Measurements from ENCODE around the gene S100A3. TPM values are rescaled to one million over a fixed set of nuclear protein-coding genes. Genes with fewer than 3 reads are reported as not detected.

Gene S100A3
- total and polyA plus RNA-seq, 4 donors = not detected

DNA sequence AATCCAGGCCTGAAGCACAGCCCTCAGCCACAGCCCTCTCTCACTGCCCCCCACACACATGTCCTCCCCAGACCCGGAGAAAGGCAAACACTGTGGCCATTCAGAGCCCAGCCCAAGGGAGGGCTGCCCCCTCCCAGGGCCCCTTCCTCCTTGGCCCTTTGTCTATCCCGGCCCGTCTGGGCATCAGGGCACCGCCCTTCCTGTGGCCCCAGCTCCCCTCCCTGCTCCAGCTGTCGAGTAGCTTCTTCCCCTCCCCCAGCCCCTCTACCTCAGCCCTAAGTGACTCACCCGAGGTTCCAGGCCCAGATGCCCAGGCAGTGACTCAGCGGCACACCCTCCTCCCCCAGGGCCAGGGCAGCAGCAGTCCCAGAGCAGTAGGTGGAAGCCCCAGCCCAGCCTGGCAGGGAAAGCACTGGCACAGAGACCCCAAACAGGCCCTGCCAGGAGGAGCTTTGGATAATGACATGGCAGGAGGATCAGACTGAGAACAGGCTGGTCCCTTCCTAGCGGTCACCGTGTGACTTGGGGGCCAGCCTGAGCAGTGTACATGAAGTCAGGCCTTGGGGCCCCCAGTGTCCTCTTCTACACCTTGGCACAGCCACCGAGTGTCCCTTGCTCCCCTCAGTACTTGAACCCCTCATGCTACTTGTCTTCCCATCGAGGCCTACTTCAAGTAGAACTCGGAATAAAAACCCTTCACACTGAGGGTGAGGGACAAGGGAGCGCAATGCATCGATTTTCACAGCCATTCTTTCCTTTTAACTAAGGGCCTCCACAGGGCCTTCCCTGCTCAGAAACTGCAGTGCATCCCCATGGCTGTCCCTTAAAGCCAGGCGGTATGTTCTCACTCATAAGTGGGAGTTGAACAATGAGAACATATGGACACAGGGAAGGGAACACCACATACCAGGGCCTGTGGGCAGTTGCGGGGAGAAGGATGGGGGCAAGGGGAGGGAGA, 17.6 kb upstream of the S100A3 start:
- Histone ChIP-seq H3K9me3 (ENCODE audit: control insufficient read depth in 4 of 4, low read length in 3 of 4) (no peaks in the 10 kb centered on the region), H3K27ac (ENCODE audit: low read depth in 1 of 2, low read length in 2 of 2) (peak overlapping the region in 1 of 2 donors; percentile 68), H3K36me3 (ENCODE audit: control insufficient read depth in 4 of 4, insufficient read depth in 3 of 4, low read depth in 1 of 4, low read length in 3 of 4) (no peaks in the 10 kb centered on the region), H3K4me1 (ENCODE audit: control insufficient read depth in 4 of 4, insufficient read depth in 4 of 4, low read length in 3 of 4) (peaks cover 0 to 9% (median 4%) of the 10 kb centered on the region in 4 donors), H3K4me3 (ENCODE audit: low read depth in 1 of 3, low read length in 3 of 3) (no peak overlapping the region), H3K27me3 (ENCODE audit: control insufficient read depth in 4 of 4, insufficient read depth in 4 of 4, low read length in 3 of 4) (no peaks in the 10 kb centered on the region), H3K9ac (ENCODE audit: low read depth in 1 of 2, low read length in 2 of 2) (no peak overlapping the region)
- TF ChIP-seq JUND (IDR thresholded peaks at IDR 0.05) = peak; percentile 89 to 92
- TF ChIP-seq, protein P1, sequence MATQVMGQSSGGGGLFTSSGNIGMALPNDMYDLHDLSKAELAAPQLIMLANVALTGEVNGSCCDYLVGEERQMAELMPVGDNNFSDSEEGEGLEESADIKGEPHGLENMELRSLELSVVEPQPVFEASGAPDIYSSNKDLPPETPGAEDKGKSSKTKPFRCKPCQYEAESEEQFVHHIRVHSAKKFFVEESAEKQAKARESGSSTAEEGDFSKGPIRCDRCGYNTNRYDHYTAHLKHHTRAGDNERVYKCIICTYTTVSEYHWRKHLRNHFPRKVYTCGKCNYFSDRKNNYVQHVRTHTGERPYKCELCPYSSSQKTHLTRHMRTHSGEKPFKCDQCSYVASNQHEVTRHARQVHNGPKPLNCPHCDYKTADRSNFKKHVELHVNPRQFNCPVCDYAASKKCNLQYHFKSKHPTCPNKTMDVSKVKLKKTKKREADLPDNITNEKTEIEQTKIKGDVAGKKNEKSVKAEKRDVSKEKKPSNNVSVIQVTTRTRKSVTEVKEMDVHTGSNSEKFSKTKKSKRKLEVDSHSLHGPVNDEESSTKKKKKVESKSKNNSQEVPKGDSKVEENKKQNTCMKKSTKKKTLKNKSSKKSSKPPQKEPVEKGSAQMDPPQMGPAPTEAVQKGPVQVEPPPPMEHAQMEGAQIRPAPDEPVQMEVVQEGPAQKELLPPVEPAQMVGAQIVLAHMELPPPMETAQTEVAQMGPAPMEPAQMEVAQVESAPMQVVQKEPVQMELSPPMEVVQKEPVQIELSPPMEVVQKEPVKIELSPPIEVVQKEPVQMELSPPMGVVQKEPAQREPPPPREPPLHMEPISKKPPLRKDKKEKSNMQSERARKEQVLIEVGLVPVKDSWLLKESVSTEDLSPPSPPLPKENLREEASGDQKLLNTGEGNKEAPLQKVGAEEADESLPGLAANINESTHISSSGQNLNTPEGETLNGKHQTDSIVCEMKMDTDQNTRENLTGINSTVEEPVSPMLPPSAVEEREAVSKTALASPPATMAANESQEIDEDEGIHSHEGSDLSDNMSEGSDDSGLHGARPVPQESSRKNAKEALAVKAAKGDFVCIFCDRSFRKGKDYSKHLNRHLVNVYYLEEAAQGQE (IDR thresholded peaks at IDR 0.05) = no peak
- no peak for DNase-seq (ENCODE audit: low spot score)
- 77% methylated on average over 16 of the region's 16 CpGs for WGBS

DNA sequence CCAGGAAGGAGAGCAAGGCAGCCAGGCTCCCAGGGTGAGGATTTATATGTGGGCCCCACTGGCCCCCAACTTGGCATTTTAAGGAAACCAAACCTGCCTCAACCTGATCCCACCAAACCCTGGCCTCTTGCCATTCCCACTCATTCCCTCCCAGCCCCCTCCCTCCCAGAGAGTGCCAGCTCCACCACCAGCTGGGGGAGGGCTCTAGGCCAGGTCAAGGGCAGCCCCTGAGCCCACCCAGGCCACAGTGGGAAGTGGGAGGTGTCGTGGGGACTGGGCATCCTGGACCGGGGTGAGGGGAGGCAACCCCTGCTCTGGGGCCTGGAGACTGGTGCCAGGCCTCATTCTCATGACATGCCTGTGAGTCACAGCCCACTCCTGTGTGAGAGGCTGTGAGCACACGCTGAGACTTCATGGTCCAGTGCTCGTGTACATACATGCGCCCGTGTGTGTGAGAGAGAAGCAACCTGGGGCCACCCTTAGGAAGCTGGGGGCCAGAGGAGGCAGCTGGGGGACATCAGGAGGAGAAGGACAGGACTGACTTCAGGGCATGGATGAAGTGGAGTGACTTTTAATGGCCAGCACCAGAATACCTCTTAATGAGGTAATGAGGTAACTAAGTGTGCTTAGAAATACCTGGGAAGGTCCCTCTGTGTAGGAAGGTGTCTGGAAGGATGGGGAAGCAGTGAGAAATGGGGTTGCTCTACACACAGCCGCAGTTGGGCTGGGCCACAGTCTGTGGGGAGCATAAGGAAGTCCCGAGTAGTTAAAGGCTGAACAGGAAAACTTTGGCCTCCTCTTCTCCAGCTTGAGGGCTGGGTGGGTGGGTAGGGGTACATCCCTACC, 16.7 kb upstream of the S100A3 start, which contains the start of gene S100A2:
Gene S100A2 (minus strand): TSS at position 316 of the 846 bp plus-strand sequence. CDS start 1,967 bp downstream, outside the sequence.
- Histone ChIP-seq H3K9ac (ENCODE audit: low read depth in 1 of 2, low read length in 2 of 2) (no peak within 1 kb of the TSS), H3K4me3 (ENCODE audit: low read depth in 1 of 3, low read length in 3 of 3) (no peak within 1 kb of the TSS), H3K9me3 (ENCODE audit: control insufficient read depth in 4 of 4, low read length in 3 of 4) (no peaks in the 10 kb centered on the region), H3K4me1 (ENCODE audit: control insufficient read depth in 4 of 4, insufficient read depth in 4 of 4, low read length in 3 of 4) (peaks cover 0 to 9% (median 4%) of the 10 kb centered on the region in 4 donors), H3K36me3 (ENCODE audit: control insufficient read depth in 4 of 4, insufficient read depth in 3 of 4, low read depth in 1 of 4, low read length in 3 of 4) (no peaks in the 10 kb centered on the region), H3K27me3 (ENCODE audit: control insufficient read depth in 4 of 4, insufficient read depth in 4 of 4, low read length in 3 of 4) (no peaks in the 10 kb centered on the region), H3K27ac (ENCODE audit: low read depth in 1 of 2, low read length in 2 of 2) (peak within 1 kb of the TSS; percentile 51 to 68)
- 65% methylated on average over 8 of the region's 8 CpGs for WGBS
- TF ChIP-seq, protein P2, sequence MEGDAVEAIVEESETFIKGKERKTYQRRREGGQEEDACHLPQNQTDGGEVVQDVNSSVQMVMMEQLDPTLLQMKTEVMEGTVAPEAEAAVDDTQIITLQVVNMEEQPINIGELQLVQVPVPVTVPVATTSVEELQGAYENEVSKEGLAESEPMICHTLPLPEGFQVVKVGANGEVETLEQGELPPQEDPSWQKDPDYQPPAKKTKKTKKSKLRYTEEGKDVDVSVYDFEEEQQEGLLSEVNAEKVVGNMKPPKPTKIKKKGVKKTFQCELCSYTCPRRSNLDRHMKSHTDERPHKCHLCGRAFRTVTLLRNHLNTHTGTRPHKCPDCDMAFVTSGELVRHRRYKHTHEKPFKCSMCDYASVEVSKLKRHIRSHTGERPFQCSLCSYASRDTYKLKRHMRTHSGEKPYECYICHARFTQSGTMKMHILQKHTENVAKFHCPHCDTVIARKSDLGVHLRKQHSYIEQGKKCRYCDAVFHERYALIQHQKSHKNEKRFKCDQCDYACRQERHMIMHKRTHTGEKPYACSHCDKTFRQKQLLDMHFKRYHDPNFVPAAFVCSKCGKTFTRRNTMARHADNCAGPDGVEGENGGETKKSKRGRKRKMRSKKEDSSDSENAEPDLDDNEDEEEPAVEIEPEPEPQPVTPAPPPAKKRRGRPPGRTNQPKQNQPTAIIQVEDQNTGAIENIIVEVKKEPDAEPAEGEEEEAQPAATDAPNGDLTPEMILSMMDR (IDR thresholded peaks at IDR 0.05; ENCODE audit: low read depth, low read length, missing input control) = no peak
- TF ChIP-seq, protein P3, sequence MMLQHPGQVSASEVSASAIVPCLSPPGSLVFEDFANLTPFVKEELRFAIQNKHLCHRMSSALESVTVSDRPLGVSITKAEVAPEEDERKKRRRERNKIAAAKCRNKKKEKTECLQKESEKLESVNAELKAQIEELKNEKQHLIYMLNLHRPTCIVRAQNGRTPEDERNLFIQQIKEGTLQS (IDR thresholded peaks at IDR 0.05) = no peak
- TF ChIP-seq, protein P1 (IDR thresholded peaks at IDR 0.05) = no peak
- TF ChIP-seq, protein P4, sequence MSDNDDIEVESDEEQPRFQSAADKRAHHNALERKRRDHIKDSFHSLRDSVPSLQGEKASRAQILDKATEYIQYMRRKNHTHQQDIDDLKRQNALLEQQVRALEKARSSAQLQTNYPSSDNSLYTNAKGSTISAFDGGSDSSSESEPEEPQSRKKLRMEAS (IDR thresholded peaks at IDR 0.05) = no peak
- no peak for TF ChIP-seq HNF4G (IDR thresholded peaks at IDR 0.05)
- TF ChIP-seq, protein P5, sequence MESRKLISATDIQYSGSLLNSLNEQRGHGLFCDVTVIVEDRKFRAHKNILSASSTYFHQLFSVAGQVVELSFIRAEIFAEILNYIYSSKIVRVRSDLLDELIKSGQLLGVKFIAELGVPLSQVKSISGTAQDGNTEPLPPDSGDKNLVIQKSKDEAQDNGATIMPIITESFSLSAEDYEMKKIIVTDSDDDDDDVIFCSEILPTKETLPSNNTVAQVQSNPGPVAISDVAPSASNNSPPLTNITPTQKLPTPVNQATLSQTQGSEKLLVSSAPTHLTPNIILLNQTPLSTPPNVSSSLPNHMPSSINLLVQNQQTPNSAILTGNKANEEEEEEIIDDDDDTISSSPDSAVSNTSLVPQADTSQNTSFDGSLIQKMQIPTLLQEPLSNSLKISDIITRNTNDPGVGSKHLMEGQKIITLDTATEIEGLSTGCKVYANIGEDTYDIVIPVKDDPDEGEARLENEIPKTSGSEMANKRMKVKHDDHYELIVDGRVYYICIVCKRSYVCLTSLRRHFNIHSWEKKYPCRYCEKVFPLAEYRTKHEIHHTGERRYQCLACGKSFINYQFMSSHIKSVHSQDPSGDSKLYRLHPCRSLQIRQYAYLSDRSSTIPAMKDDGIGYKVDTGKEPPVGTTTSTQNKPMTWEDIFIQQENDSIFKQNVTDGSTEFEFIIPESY (IDR thresholded peaks at IDR 0.05) = no peak
- no peak for TF ChIP-seq HNF4A (conservative IDR thresholded peaks at IDR 0.05)
- no peak for TF ChIP-seq RAD21 (IDR thresholded peaks at IDR 0.05)
- TF ChIP-seq FOXA1 (IDR thresholded peaks at IDR 0.05) = no peak
- TF ChIP-seq YY1 (IDR thresholded peaks at IDR 0.05) = no peak
- no peak for DNase-seq (ENCODE audit: low spot score)
